NOMO-1 treated with DMSO at 0.1 percent for 48 hours (cell line): ENCODE measurements around the gene SLC15A1.
"Not testable (repeated sequence)": the region's sequence is repeated elsewhere in the genome, so short reads cannot be mapped to it uniquely, and the experiment has no call there.

ENCODE experiments used
- DNase-seq: peaks from one replicate; lab custom pipeline; 2025; ENCODE audit not compliant: unreplicated experiment; lab: John Stamatoyannopoulos, UW

Gene SLC15A1

GRCh38 chr13:98755116-98755515 is 2.6 kb upstream of the SLC15A1 start:
- DNase-seq = no peak

- not testable (repeated sequence) for DNase-seq
These were observed 2.0 kb upstream of the SLC15A1 start for GRCh38 chr13:98754468-98754867.

GRCh38 chr13:98751861-98752466 is 508 bp downstream of the SLC15A1 start:
- DNase-seq = no peak

- DNase-seq = peak; percentile 4
These were observed 1.1 kb downstream of the SLC15A1 start for GRCh38 chr13:98751367-98751782.

GRCh38 chr13:98749501-98749900 is 3.0 kb downstream of the SLC15A1 start:
- no peak for DNase-seq

GRCh38 chr13:98746968-98747367 is 5.5 kb downstream of the SLC15A1 start:
- no peak for DNase-seq

GRCh38 chr13:98743377-98743776 is 9.1 kb downstream of the SLC15A1 start:
- no peak for DNase-seq

GRCh38 chr13:98742961-98743360 is 9.5 kb downstream of the SLC15A1 start:
- DNase-seq = no peak

- DNase-seq = peak; percentile 5
These were observed 10.6 kb downstream of the SLC15A1 start for GRCh38 chr13:98741741-98742435.

- no peak for DNase-seq
These were observed 12.3 kb downstream of the SLC15A1 start for GRCh38 chr13:98740131-98740530.

GRCh38 chr13:98738993-98739392 is 13.5 kb downstream of the SLC15A1 start:
- no peak for DNase-seq

- DNase-seq = no peak
These were observed 14.3 kb downstream of the SLC15A1 start for GRCh38 chr13:98738213-98738612.

GRCh38 chr13:98731925-98732324 is 20.5 kb downstream of the SLC15A1 start:
- DNase-seq = no peak

GRCh38 chr13:98731038-98731437 is 21.4 kb downstream of the SLC15A1 start:
- DNase-seq = no peak

- no peak for DNase-seq
These were observed 22.0 kb downstream of the SLC15A1 start for GRCh38 chr13:98730441-98730840.

- no peak for DNase-seq
These were observed 22.8 kb downstream of the SLC15A1 start for GRCh38 chr13:98729658-98730057.

GRCh38 chr13:98722958-98723357 is 29.5 kb downstream of the SLC15A1 start:
- peak; percentile 23 for DNase-seq

- DNase-seq = no peak
These were observed 30.5 kb downstream of the SLC15A1 start for GRCh38 chr13:98721825-98722510.

GRCh38 chr13:98719527-98720250 is 32.8 kb downstream of the SLC15A1 start:
- no peak for DNase-seq

GRCh38 chr13:98717891-98718290 is 34.6 kb downstream of the SLC15A1 start:
- DNase-seq = no peak

- DNase-seq = no peak
These were observed 35.2 kb downstream of the SLC15A1 start for GRCh38 chr13:98717256-98717655.

- no peak for DNase-seq
These were observed 42.0 kb downstream of the SLC15A1 start for GRCh38 chr13:98710521-98710920.
